ENCODE measurements around the gene PRKN. TPM values are rescaled to one million over a fixed set of nuclear protein-coding genes. Genes with fewer than 3 reads are reported as not detected.

PRKN gene
- total and polyA plus RNA-seq, 2 experiments from 2014 or later = 11.7 to 28.1 TPM

- no peak for TF ChIP-seq CTCF (IDR thresholded peaks at IDR 0.05; ENCODE audit: low read depth, low read length)
- H3K27ac ChIP-seq = no peak overlapping the region
- peaks cover 26% of the 10 kb centered on the region for H3K4me1 ChIP-seq (ENCODE audit: low read depth)
- no peaks in the 10 kb centered on the region for H3K36me3 ChIP-seq
- DNase-seq (ENCODE audit: low read depth in 1 of 2, low spot score in 1 of 2) = no peak
- H3K27me3 ChIP-seq = no peaks in the 10 kb centered on the region
- no peak overlapping the region for H3K4me3 ChIP-seq
- H3K9me3 ChIP-seq (ENCODE audit: low read depth) = no peaks in the 10 kb centered on the region
Measured at GRCh38 chr6:162489101-162489976, 238.2 kb downstream of the PRKN start.

GRCh38 chr6:162488444-162488843, 239.1 kb downstream of the PRKN start:
- Histone ChIP-seq H3K27me3 (no peaks in the 10 kb centered on the region), H3K4me3 (no peak overlapping the region), H3K4me1 (ENCODE audit: low read depth) (peaks cover 26% of the 10 kb centered on the region), H3K9me3 (ENCODE audit: low read depth) (no peaks in the 10 kb centered on the region), H3K27ac (no peak overlapping the region), H3K36me3 (no peaks in the 10 kb centered on the region)
- TF ChIP-seq CTCF (IDR thresholded peaks at IDR 0.05; ENCODE audit: low read depth, low read length) = no peak
- no peak for DNase-seq (ENCODE audit: low read depth in 1 of 2, low spot score in 1 of 2)

- DNase-seq (ENCODE audit: low read depth in 1 of 2, low spot score in 1 of 2) = peak in 1 of 2 donors; percentile 68
- no peaks in the 10 kb centered on the region for H3K9me3 ChIP-seq (ENCODE audit: low read depth)
- TF ChIP-seq CTCF (IDR thresholded peaks at IDR 0.05; ENCODE audit: low read depth, low read length) = no peak
- peak overlapping the region; percentile 29 for H3K27ac ChIP-seq
- H3K4me3 ChIP-seq = no peak overlapping the region
- no peaks in the 10 kb centered on the region for H3K36me3 ChIP-seq
- no peaks in the 10 kb centered on the region for H3K27me3 ChIP-seq
- H3K4me1 ChIP-seq (ENCODE audit: low read depth) = peaks cover 38% of the 10 kb centered on the region
Measured at GRCh38 chr6:162485464-162485863, 242.1 kb downstream of the PRKN start.

- no peak for DNase-seq (ENCODE audit: low read depth in 1 of 2, low spot score in 1 of 2)
- no peaks in the 10 kb centered on the region for H3K9me3 ChIP-seq (ENCODE audit: low read depth)
- H3K36me3 ChIP-seq = no peaks in the 10 kb centered on the region
- peak overlapping the region; percentile 2 for H3K27ac ChIP-seq
- no peak overlapping the region for H3K4me3 ChIP-seq
- H3K27me3 ChIP-seq = no peaks in the 10 kb centered on the region
- no peak for TF ChIP-seq CTCF (IDR thresholded peaks at IDR 0.05; ENCODE audit: low read depth, low read length)
- peaks cover 36% of the 10 kb centered on the region for H3K4me1 ChIP-seq (ENCODE audit: low read depth)
Measured at GRCh38 chr6:162481938-162482337, 245.6 kb downstream of the PRKN start.

GRCh38 chr6:162481320-162481719, 246.2 kb downstream of the PRKN start:
- Histone ChIP-seq H3K27me3 (no peaks in the 10 kb centered on the region), H3K4me1 (ENCODE audit: low read depth) (peaks cover 36% of the 10 kb centered on the region), H3K4me3 (no peak overlapping the region), H3K27ac (peak overlapping the region; percentile 2), H3K9me3 (ENCODE audit: low read depth) (no peaks in the 10 kb centered on the region), H3K36me3 (no peaks in the 10 kb centered on the region)
- TF ChIP-seq CTCF (IDR thresholded peaks at IDR 0.05; ENCODE audit: low read depth, low read length) = no peak
- DNase-seq (ENCODE audit: low read depth in 1 of 2, low spot score in 1 of 2) = no peak
